Stimulated activated CD8-positive, alpha-beta memory T cell treated with anti-CD3 and anti-CD28 coated beads, Interleukin-4, amount 100 ng/mL, for 48 hours (primary cell): Measurements from ENCODE around the gene CCND1.
"Not testable (repeated sequence)": the region's sequence is repeated elsewhere in the genome, so short reads cannot be mapped to it uniquely, and the experiment has no call there.

Experiments used
- DNase-seq: peaks from one replicate; pipeline ENCODE4 v3.0.0-alpha.2; 2020

CCND1 gene

DNA sequence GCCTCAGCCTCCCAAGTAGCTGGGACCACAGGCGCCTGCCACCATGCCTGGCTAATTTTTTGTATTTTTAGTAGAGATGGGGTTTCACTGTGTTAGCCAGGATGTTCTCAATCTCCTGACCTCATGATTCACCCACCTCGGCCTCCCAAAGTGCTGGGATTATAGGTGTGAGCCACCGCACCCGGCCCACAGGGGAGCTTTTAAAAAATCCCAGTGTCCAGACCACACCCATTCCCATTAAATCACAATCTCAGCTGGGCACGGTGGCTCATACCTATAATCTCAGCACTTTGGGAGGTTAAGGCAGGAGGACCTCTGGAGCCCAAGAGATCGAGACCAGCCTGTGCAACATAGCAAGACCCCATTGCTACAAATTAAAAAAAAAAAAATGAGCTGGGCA is 55.0 kb downstream of the CCND1 start:
- DNase-seq, result not testable (repeated sequence)

DNA sequence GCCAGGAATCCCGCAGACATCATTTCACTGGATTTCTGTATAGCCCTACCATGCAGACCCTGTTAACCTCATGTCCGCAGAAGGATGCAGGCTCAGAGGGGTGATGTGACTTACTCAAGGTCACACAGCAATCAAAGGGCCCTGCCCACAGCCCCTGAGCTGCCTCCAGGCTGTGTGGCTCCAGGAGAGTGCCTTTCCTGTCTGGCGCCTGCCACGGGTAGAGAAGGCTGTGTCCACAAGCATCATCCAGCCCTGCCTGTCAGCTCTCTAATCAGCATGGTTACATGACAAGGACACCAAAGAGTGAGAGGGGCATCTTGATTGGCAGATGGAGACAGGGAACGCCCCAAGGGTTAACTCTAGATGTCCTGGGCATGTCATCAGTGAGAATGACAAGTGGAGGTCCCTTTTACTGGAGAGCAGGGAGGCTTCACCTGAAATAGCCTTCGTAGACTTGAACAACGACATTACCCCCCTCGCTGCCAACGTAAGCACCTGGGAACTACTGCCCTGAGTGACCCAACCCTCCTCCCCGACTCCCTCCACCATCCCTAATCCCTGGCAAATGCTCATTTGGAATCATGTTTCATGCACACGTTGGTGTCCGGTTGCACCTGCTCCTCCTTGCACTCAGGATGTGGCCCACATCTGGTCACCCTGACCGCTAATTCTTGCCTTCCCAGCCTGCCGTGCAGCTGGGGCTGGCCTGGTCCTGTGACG is 56.0 kb downstream of the CCND1 start:
- no peak for DNase-seq

DNA sequence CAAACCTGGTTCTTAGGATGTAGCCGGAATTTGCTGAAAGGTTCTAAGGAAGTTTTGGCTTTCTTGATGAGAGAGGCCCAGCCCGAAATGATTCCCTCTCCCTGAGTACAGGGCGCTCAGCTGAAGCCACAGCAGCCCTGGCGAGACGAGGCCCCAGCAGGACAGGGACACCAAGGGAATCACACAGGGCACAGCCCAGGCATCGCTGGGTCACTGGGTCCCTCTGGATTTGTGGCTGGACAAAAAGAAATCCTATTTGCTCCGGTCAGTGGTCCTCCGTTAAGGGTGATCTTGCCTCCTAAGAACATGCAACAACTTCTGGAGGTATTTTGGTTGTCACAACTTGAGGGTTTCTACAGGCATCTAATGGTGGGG is 56.5 kb downstream of the CCND1 start:
- DNase-seq, result no peak

DNA sequence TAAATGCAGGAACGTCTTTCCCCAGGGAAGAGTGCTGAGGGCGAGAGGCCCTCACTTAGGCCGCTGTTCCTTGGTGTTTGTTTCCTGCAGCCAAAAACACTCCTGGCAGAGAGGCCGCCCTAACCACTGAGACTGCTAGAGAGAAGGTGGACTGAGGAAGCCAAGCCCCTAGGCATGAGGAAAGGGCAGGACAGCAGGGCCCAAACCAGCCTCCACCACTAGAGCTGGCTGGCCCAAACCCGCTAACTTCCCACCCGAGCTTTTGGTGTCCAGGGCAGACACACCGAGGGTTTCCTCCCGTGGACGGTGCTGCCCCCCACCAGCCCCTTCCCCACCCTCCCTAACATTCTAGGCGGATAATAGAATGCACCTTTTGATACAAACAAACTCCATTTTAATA is 56.9 kb downstream of the CCND1 start:
- DNase-seq, result no peak

DNA sequence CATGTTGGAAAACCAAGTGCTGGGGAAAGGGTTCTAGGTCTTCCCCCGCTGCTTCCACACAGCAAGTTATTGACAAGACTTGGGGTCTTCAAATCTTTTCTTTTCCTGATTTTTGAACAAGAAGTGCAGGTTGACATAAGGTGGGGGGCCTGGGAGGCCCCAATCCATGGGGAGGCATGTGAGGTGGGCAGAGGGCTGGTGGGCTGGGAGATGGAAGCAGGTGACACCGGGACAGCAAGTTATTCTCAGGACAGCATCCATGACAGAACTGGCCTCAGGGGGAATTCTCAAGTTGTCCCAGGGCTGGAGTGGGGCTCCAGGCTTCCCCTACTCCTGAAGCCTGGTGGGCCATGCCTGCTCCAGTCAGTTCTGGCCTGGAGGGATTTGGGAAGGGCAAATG is 57.4 kb downstream of the CCND1 start:
- no peak for DNase-seq

DNA sequence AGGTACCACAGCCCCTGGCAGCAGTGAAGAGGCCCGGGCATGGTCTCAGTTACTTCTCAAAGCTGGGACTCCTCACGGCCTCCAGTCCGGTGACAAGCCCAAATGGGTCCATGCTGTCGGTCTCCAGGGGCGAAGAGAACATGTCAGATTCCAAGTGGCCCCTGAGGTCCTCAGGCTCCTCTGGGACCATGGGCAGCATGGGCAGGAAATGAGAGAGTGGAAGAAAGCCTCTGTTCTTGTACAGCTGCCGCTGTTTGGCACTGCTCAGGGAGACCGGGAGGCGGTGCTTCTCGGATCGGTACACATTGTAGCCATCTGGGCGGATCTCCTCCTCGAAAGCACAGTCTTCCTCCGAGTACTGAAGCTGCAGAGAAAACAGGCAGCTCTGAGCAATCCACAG is 58.3 kb downstream of the CCND1 start:
- DNase-seq, result no peak

DNA sequence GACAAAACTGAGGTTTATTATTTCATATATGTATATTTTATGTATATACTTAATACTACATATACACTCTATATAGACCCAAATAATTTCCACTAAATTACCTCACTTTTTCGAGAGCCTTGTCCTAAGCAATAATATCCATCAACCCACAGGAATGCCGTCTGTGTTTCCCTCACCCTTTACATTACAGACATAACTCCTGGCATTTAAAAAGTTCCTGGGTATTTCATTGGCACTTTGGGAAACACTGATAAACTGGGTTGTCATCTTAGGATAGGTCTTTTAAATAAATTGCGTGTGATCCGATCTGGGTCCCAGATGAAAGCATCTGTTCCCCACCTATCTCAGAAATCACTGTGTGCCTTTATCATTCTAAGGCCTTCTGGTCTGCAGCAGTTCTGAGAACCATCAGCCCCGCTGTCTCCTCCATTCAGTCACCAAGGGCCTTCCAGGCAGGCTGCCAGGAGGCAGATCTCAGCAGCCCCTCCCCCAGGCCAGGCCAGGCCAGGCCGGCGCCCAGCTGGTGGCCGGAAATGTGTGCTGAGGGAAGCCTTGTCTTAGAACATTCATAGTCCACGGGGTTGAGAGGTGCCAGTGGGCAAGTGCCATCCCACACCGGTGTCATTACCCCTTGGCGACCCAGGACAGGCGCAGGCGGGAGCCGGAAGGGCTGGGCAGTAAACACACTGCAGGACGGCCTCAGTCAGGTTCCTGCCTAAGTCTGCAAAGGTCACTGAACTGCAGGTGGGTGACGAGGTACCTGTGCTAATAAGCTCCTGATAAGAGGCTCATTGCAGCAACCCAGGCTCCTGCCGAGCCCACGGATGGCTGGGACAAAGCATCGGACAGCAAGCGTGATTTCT is 59.6 kb downstream of the CCND1 start:
- DNase-seq, result no peak

DNA sequence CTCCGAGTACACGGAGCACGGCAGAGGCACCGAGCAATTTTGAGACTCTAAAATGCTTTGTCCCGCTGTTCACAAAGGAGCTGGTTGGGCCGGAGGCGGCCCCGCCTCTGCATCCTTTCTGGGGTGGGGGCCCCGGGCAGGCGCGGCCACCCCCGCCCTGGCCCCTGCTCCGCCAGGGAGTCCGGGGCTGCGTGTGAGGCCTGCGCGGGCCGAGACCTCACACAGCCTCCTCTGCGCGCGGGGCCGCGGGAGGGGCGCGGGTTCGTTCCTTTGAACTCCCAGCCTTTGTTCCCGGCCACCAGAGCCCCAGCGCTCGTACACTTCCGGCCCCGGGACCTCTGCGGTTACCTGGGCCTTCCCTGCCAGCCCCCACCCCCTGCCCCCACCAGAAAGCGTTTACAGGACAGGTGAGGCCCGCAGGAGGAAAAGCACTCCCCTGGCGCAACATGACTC is 61.3 kb downstream of the CCND1 start:
- no peak for DNase-seq

DNA sequence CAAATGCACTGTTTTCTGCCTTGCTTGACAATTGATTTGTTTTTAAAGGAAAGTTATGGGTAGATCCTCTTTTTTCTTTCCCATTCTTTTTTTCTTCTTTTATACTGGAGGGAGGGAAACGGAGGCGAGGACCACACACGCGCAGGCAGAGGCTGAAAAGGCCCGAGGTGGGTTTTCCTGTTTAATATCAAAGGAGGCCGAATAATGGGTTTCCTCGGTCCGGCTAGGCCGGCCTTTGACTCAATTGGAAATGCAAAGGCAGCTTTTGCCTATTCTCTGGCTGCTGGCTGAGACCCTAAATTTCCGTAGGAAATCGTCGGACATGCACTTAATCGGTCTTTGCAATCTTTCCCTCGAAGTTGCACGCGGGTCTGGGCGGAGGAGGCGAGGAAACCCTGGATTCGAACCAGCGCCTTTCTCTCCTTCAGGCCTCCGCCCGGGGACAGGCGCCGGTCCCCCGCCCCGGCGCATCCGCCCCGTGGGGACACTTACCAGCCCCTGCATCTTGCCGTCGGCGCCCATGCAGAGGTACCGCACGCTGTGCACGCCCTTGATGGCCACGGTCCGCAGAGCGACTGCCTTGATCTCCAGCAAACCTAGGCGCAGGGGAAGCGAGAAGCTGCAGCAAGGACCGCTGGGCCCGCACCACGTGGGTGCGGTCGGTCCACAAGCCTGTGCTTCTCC is 62.0 kb downstream of the CCND1 start:
- no peak for DNase-seq

DNA sequence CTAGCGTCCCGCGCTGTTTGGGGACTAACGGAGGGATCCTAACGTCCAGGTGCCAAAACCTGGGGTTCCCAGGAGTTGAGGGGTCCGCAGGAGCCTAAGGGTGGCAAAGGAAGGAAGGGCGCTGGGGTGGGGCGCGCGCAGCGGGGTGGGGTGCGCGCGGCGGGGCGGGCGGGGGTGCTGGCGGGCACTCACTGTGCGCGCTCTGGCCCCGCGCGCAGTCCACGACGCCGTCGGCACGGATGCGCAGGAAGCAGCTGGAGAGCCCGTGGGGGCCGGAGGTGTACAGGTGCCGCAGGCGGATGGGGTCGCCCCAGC is 62.5 kb downstream of the CCND1 start:
- no peak for DNase-seq
